SK-N-SH (cell line): Measurements from ENCODE around the gene CNTNAP1. TPM values are rescaled to one million over a fixed set of nuclear protein-coding genes. Genes with fewer than 3 reads are reported as not detected.

ENCODE experiments used
- polyA plus RNA-seq, 3 experiments: library from polyadenylated mRNA; depleted of rRNA; stranded (reverse); fragments of >200 nt; gene quantifications; 2 replicates each; pipeline ENCODE4 v1.2.3, GENCODE V29; 2012
- small RNA-seq, 7 experiments: library from RNA; depleted of rRNA; stranded (forward); fragments of <200 nt; gene quantifications; one replicate each; pipeline ENCODE3, GENCODE V24; 2012

Gene CNTNAP1
- polyA plus RNA-seq, 1 of the 3 experiments (the other 2 are of a cell fraction) = 92.7 TPM

Small RNAs within 50 kb of the gene (small RNA-seq; reads per million reads assigned to genes)
- 0 to 0.66 (median 0) reads per million in 7 experiments for gene MIR6780A

Other genes with a start within 250 kb of the CNTNAP1 start
- 31.7 and 37.1 TPM in 2 replicates for gene ATP6V0A1, start 223.7 kb upstream of the CNTNAP1 start, polyA plus RNA-seq (2012; rRNA removed)
- 25.0 and 33.9 TPM in 2 replicates for gene NAGLU, start 146.3 kb upstream of the CNTNAP1 start, polyA plus RNA-seq (2012; rRNA removed)
- 1.2 and 1.3 TPM in 2 replicates for gene HSD17B1, start 129.6 kb upstream of the CNTNAP1 start, polyA plus RNA-seq (2012; rRNA removed)
- gene COASY, start 120.4 kb upstream of the CNTNAP1 start, polyA plus RNA-seq (2012; rRNA removed) = 56.6 and 69.4 TPM in 2 replicates
- 44.5 and 66.4 TPM in 2 replicates for gene MLX, start 115.4 kb upstream of the CNTNAP1 start, polyA plus RNA-seq (2012; rRNA removed)
- 14.2 and 17.3 TPM in 2 replicates for gene PSMC3IP, start 104.8 kb upstream of the CNTNAP1 start, polyA plus RNA-seq (2012; rRNA removed)
- gene RETREG3, start 73.2 kb upstream of the CNTNAP1 start, polyA plus RNA-seq (2012; rRNA removed) = 13.3 and 24.9 TPM in 2 replicates
- gene TUBG1, start 72.8 kb upstream of the CNTNAP1 start, polyA plus RNA-seq (2012; rRNA removed) = 72.4 and 145 TPM in 2 replicates
- 27.6 and 33.9 TPM in 2 replicates for gene TUBG2, start 23.2 kb upstream of the CNTNAP1 start, polyA plus RNA-seq (2012; rRNA removed)
- gene PLEKHH3, start 5.5 kb upstream of the CNTNAP1 start, polyA plus RNA-seq (2012; rRNA removed) = 9.8 and 12.8 TPM in 2 replicates
- gene CCR10, start 688 bp upstream of the CNTNAP1 start, polyA plus RNA-seq (2012; rRNA removed) = 2.2 and 3.1 TPM in 2 replicates
- gene EZH1, start 62.5 kb downstream of the CNTNAP1 start, polyA plus RNA-seq (2012; rRNA removed) = 28.6 and 42.9 TPM in 2 replicates
- gene RAMP2, start 78.7 kb downstream of the CNTNAP1 start, polyA plus RNA-seq (2012; rRNA removed) = 2.5 and 3.0 TPM in 2 replicates
- gene VPS25, start 90.9 kb downstream of the CNTNAP1 start, polyA plus RNA-seq (2012; rRNA removed) = 127 and 158 TPM in 2 replicates
- gene WNK4, start 98.1 kb downstream of the CNTNAP1 start, polyA plus RNA-seq (2012; rRNA removed) = 8.7 and 12.5 TPM in 2 replicates
- 90.5 and 103 TPM in 2 replicates for gene COA3, start 116.2 kb downstream of the CNTNAP1 start, polyA plus RNA-seq (2012; rRNA removed)
- 0.26 TPM in 1 of 2 replicates, not detected in the other for gene CNTD1, start 116.3 kb downstream of the CNTNAP1 start, polyA plus RNA-seq (2012; rRNA removed)
- gene BECN1, start 141.8 kb downstream of the CNTNAP1 start, polyA plus RNA-seq (2012; rRNA removed) = 78.0 and 97.4 TPM in 2 replicates
- 139 and 152 TPM in 2 replicates for gene PSME3, start 150.9 kb downstream of the CNTNAP1 start, polyA plus RNA-seq (2012; rRNA removed)
- gene AOC2, start 162.0 kb downstream of the CNTNAP1 start, polyA plus RNA-seq (2012; rRNA removed) = 0.24 and 0.33 TPM in 2 replicates
- 0.03 and 0.08 TPM in 2 replicates for gene AOC3, start 168.7 kb downstream of the CNTNAP1 start, polyA plus RNA-seq (2012; rRNA removed)
- not detected in 2 replicates for gene G6PC1, start 218.3 kb downstream of the CNTNAP1 start, polyA plus RNA-seq (2012; rRNA removed)